GM12874 (cell line): Measurements from ENCODE around the gene MMEL1.

ENCODE experiments used
- CTCF ChIP-seq: IDR thresholded peaks from 2 replicates; pipeline ENCODE4 v1.5.1; 2011; ENCODE audit warnings: low read depth, mild to moderate bottlenecking, control low read depth, low read length, moderate library complexity; ENCODE audit not compliant: insufficient read depth

MMEL1 gene

GRCh38 chr1:2575801-2576663 lies 56.8 kb downstream of the MMEL1 start:
- no peak for TF ChIP-seq CTCF

DNA sequence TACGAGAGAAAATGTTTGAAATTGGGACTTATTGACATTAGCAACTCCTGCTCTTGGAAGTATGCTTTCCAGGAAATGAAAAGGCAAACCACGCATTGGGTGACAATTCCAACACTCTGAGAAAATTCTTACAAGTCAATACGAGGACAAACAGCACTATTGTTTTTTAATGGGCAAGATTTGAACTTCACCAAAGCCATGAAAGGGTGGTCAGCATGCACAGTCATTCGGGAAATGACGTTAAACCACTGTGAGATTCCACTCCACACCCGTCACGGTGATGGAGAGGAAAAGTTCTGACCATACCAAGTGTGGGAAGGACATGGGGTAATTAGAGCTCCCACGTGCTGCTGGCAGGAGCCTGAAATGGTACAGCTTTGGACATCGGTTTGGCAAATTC lies 58.5 kb downstream of the MMEL1 start:
- TF ChIP-seq CTCF = no peak

- no peak for TF ChIP-seq CTCF
Observed at GRCh38 chr1:2573250-2573920, 59.4 kb downstream of the MMEL1 start.

- TF ChIP-seq CTCF = no peak
Observed at GRCh38 chr1:2571348-2571747, 61.5 kb downstream of the MMEL1 start.

GRCh38 chr1:2570332-2570731 lies 62.5 kb downstream of the MMEL1 start:
- no peak for TF ChIP-seq CTCF

GRCh38 chr1:2569060-2569459 lies 63.8 kb downstream of the MMEL1 start:
- TF ChIP-seq CTCF = no peak

- TF ChIP-seq CTCF = no peak
Observed at GRCh38 chr1:2567083-2567679, 65.6 kb downstream of the MMEL1 start.
